GOT3 (cell line): Measurements from ENCODE around the gene EVPLL.
"Not testable (repeated sequence)": the region's sequence is repeated elsewhere in the genome, so short reads cannot be mapped to it uniquely, and the experiment has no call there.

ENCODE experiments used
- DNase-seq: peaks from one replicate; lab custom pipeline; 2025; ENCODE audit warnings: mixed read lengths; lab: John Stamatoyannopoulos, UW

Gene EVPLL

DNA sequence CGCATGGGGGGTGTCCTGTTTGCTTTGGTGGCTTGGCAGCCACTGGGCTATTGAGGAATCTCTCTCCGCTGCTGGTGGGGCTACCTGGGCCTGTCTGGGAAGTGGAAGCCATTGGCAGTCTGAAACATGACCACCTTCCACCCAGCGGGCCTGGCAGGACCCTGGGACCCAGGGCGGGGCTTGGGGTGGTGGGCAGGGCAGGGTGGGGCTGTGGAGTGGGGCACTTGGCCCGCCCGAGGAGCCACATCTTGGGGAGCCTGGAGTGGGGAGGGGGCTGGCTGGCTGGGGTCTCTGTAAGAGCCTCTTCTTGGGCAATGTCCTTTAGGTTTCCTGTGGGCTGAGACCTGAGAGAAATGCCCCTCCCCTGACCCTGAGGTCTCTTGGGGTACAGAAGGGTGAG is 48.0 kb downstream of the EVPLL start:
- not testable (repeated sequence) for DNase-seq

DNA sequence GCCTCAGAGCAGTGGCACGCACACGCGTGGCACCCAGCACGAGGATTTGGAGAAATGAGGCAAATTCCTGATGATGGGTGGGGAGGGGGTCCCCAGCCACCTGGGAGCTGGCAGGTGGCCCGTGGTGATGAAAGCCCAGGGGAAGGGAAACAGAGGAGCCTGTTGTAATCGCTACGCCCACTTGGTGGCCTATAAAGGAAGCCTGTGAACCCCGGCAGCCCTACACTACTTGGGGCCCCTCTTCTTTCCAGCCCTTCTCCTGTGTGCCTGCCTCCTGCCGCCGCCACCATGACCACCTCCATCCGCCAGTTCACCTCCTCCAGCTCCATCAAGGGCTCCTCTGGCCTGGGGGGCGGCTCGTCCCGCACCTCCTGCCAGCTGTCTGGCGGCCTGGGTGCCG is 49.1 kb downstream of the EVPLL start:
- not testable (repeated sequence) for DNase-seq

DNA sequence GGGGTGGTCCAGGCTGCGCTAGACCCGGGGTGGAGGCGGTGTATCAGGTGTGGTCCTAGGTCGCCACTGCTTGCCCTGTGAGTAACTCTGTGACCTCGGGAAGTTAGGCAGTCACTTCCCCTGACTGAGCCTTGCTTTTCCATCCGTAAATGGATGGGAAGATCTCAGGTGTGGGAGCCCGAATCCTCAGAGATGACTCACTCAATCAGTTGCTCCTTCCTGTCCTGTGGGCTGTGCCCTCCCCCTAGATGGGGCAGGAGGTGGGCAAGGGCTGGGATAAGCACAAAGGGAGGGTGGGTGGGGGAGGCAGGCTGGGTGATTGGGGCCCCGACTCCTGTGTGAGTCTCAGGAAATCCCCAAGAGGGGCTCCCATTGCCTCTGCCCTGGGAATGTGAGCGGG is 54.6 kb downstream of the EVPLL start:
- not testable (repeated sequence) for DNase-seq
